GM12878 (cell line): ENCODE measurements around the gene GLG1. TPM values are rescaled to one million over a fixed set of nuclear protein-coding genes. Genes with fewer than 3 reads are reported as not detected.

Source experiments
- ATAC-seq: fragments of 200-7000 bp; cut with Tn5 transposase; 3 replicates; pipeline ENCODE4 v1.9.1; 2020; ENCODE audit warnings: mild to moderate bottlenecking, moderate library complexity
- BruUV-seq: library from RNA; stranded (reverse); fragments of 400-500 nt; replicated peaks from 2 replicates; lab custom pipeline; 2021; lab: Mats Ljungman, UMichigan
- CTCF ChIA-PET: fragments of 300-600 bp; sonication (Branson Sonifier 250); formaldehyde crosslinking; extraction: SDS; loops from one replicate; lab custom pipeline; 2021; ENCODE audit warnings: inconsistent platforms; lab: Yijun Ruan, JAX
- POLR2A ChIA-PET: fragments of 350-600 bp; formaldehyde crosslinking; extraction: SDS; loops from one replicate; lab custom pipeline; 2021; ENCODE audit warnings: inconsistent platforms; lab: Charles Lee
- RAD21 ChIA-PET: fragments of 300-600 bp; sonication (Branson Sonifier 250); formaldehyde crosslinking; loops from one replicate; lab custom pipeline; 2023; ENCODE audit warnings: antibody characterized with exemption; ENCODE audit not compliant: unreplicated experiment; lab: Charles Lee
- SMC1A ChIA-PET: fragments of 300-600 bp; sonication (Branson Sonifier 250); formaldehyde crosslinking; loops from one replicate; lab custom pipeline; 2023; ENCODE audit not compliant: unreplicated experiment, uncharacterized antibody; lab: Charles Lee
- DNase-seq: peaks from one replicate; pipeline ENCODE4 v3.0.0-alpha.2; 2011; ENCODE audit warnings: low read depth, low spot score
- FAIRE-seq: peaks from 3 replicates; lab custom pipeline; 2011; peaks lifted over from hg19 to GRCh38; lab: Jason Lieb, UNC
- H2AFZ ChIP-seq: 2 replicates; pipeline ENCODE4 v1.6.0; 2011; ENCODE audit warnings: low read depth, low read length, control low read depth; ENCODE audit not compliant: control insufficient read depth
- H3K27ac ChIP-seq: 2 replicates; pipeline ENCODE4 v1.5.1; 2011; ENCODE audit warnings: control low read depth; ENCODE audit not compliant: control insufficient read depth, insufficient read depth
- H3K27me3 ChIP-seq, 2 experiments: replicated peaks in 1 of 2; 2 replicates each; pipeline versions ENCODE4 v1.6.0 to v1.6.1; 2011; ENCODE audit warnings: low read length in 1 of 2; ENCODE audit not compliant: control insufficient read depth in 2 of 2, insufficient read depth in 2 of 2
- H3K36me3 ChIP-seq, 2 experiments: 2 replicates each; pipeline ENCODE4 v1.5.1; 2011; ENCODE audit warnings: low read length in 1 of 2; ENCODE audit not compliant: control insufficient read depth in 2 of 2, insufficient read depth in 2 of 2
- H3K4me1 ChIP-seq: 2 replicates; pipeline ENCODE4 v1.6.1; 2011; ENCODE audit warnings: mild to moderate bottlenecking, low read length, moderate library complexity, mixed read lengths; ENCODE audit not compliant: control insufficient read depth, insufficient read depth
- H3K4me2 ChIP-seq: 2 replicates; pipeline ENCODE4 v1.6.0; 2011; ENCODE audit warnings: control low read depth; ENCODE audit not compliant: control insufficient read depth, insufficient read depth
- H3K4me3 ChIP-seq: fragments of 200-600 bp; sonication (generic); 2 replicates; pipeline ENCODE4 v1.5.1; 2016
- H3K79me2 ChIP-seq: 2 replicates; pipeline ENCODE4 v1.6.0; 2011; ENCODE audit warnings: low read length; ENCODE audit not compliant: control insufficient read depth, insufficient read depth
- H3K9ac ChIP-seq: 2 replicates; pipeline ENCODE4 v1.8.0; 2011; ENCODE audit warnings: low read length, control low read depth, mixed read lengths; ENCODE audit not compliant: control insufficient read depth, insufficient read depth
- H3K9me3 ChIP-seq: replicated peaks from 3 replicates; pipeline ENCODE4 v1.5.1; 2011; ENCODE audit warnings: mild to moderate bottlenecking, low read length; ENCODE audit not compliant: control insufficient read depth, insufficient read depth
- H4K20me1 ChIP-seq: 2 replicates; pipeline ENCODE4 v1.6.0; 2011; ENCODE audit not compliant: control insufficient read depth, insufficient read depth
- BRCA1 ChIP-seq: IDR thresholded peaks from 2 replicates; pipeline ENCODE4 v1.6.1; 2011; ENCODE audit warnings: low read depth, low read length, improper control_type of control experiment
- CREB1 ChIP-seq: IDR thresholded peaks from 2 replicates; pipeline ENCODE4 v1.6.1; 2012; ENCODE audit warnings: low read depth, mild to moderate bottlenecking, inconsistent platforms
- IKZF2 ChIP-seq, 2 experiments: fragments of 450-650 bp; IDR thresholded peaks; 2 replicates each; pipeline ENCODE4 v1.6.1; 2017; ENCODE audit warnings: mild to moderate bottlenecking in 2 of 2, moderate library complexity in 2 of 2
- KDM1A ChIP-seq: fragments of 200-600 bp; sonication (generic); IDR thresholded peaks from 2 replicates; pipeline ENCODE4 v1.6.1; 2016; ENCODE audit warnings: borderline replicate concordance
- MTA2 ChIP-seq: fragments of 450-650 bp; IDR thresholded peaks from 2 replicates; pipeline ENCODE4 v1.6.1; 2016; ENCODE audit warnings: low read depth, mild to moderate bottlenecking, moderate library complexity
- NFIC ChIP-seq: IDR thresholded peaks from 2 replicates; pipeline ENCODE4 v1.6.1; 2012; ENCODE audit warnings: low read depth, mild to moderate bottlenecking, inconsistent platforms, low read length, moderate library complexity
- NR2C1 ChIP-seq: fragments of 450-650 bp; IDR thresholded peaks from 2 replicates; pipeline ENCODE4 v1.6.1; 2017; ENCODE audit warnings: antibody characterized with exemption, mild to moderate bottlenecking, moderate library complexity
- PAX5 ChIP-seq: IDR thresholded peaks from 2 replicates; pipeline ENCODE4 v1.6.1; 2011; ENCODE audit warnings: low read depth, low read length, borderline replicate concordance
- RBBP5 ChIP-seq: fragments of 200-600 bp; sonication (generic); conservative IDR thresholded peaks from 2 replicates; pipeline ENCODE4 v1.6.1; 2016
- RUNX3 ChIP-seq: IDR thresholded peaks from 2 replicates; pipeline ENCODE4 v1.6.1; 2012; ENCODE audit warnings: low read length, inconsistent platforms
- SMC3 ChIP-seq: IDR thresholded peaks from 2 replicates; pipeline ENCODE4 v1.6.1; 2011; ENCODE audit warnings: low read length, improper control_type of control experiment, borderline replicate concordance
- WGBS: methylation state at CpG from one replicate; pipeline ENCODE4 v1.1.6; 2016; ENCODE audit warnings: low lambda C conversion rate; ENCODE audit not compliant: insufficient replicate concordance, insufficient coverage; ENCODE audit errors: missing lambda C conversion rate; 5-methylcytosine and 5-hydroxymethylcytosine counted together
- in situ Hi-C: fragments of 300-500 bp; cut with MboI; formaldehyde crosslinking; loops from 9 replicates; pipeline ENCODE4 v1.14.3; 2018; ENCODE audit warnings: mixed read lengths
- intact Hi-C: fragments of 100-400 bp; cut with micrococcal nuclease; formaldehyde crosslinking; loops from one replicate; pipeline ENCODE4 v1.14.2; 2022; ENCODE audit not compliant: unreplicated experiment
- polyA plus RNA-seq, 11 experiments: library from polyadenylated mRNA; depleted of rRNA in 4 of 11; unstranded in 6 of 11; stranded (reverse) in 5 of 11; fragments of >200 nt; fragmentation: Nextera tagmentation in 4 of 11; fragmentation: Illumina TruSeq in 1 of 11; extraction: Ambion mirVana in 4 of 11; extraction: Trizol in 1 of 11; gene quantifications; 1 replicate in 1 of 11; 2 replicates in 10 of 11; pipeline versions ENCODE4 v1.2.1 to v1.2.3, GENCODE V29; 2011 to 2016; ENCODE audit warnings: inconsistent platforms in 2 of 11, missing spikeins in 2 of 11, low read depth in 1 of 11
- total RNA-seq, 4 experiments: library from RNA; depleted of rRNA in 3 of 4; stranded (reverse); fragments of >200 nt in 3 of 4; fragmentation: Illumina TruSeq in 1 of 4; extraction: Trizol in 1 of 4; gene quantifications; 2 replicates each; pipeline versions ENCODE4 v1.2.1 to v1.2.3, GENCODE V29; 2013 to 2021
- TF ChIP-seq, protein P1 (sequence below): fragments of 450-650 bp; IDR thresholded peaks from 2 replicates; pipeline ENCODE4 v1.6.1; 2017; ENCODE audit warnings: mild to moderate bottlenecking
- TF ChIP-seq, protein P2 (sequence below): fragments of 450-650 bp; IDR thresholded peaks from 2 replicates; pipeline ENCODE4 v1.6.1; 2017; ENCODE audit warnings: borderline replicate concordance

GLG1 gene
- total and polyA plus RNA-seq, 10 of the 15 experiments (the other 5 are each of a cell fraction or from before 2014, with no cell fraction given): 7.6 to 49.4 (median 28.2) TPM

DNA sequence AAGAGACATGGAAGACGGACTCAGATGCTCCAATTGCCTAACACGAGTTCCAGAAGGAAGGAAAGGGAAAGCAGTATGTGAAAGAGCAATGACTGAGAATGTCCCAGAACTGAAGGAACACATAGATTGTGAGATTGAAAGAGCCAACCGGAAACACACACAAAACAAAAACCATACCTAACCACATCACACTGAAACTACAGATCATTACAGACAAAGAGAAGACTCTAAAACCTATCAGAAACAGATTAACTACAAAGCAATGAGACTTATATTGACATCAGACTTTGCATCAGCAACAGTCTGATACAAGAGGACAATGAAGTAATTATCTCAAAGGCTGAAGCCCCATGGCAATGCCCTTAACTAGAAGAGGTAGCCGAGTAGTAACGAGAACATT, 140.0 kb downstream of the GLG1 start:
- Histone ChIP-seq H3K4me2 (0 out of 2 replicates have a peak overlapping the region, but pooled peaks have one; percentile 13), H3K36me3 (peaks cover 10 to 55% of the 10 kb centered on the region in 2 experiments; a peak in 3 of 4 replicates), H3K79me2 (no peaks in the 10 kb centered on the region), H3K9ac (no peak overlapping the region)
- RAD21 ChIA-PET: no interaction called here
- peak; percentile 92 for FAIRE-seq
- CTCF ChIA-PET: no interaction called here
- WGBS: 62% methylated on average over 5 of the region's 5 CpGs
- in situ Hi-C loops: no loop called here
- no peak for TF ChIP-seq PAX5
- TF ChIP-seq KDM1A: no peak
- peak; percentile 38; the same call in 1 of the 2 replicates for TF ChIP-seq NFIC
- TF ChIP-seq MTA2: no peak
- TF ChIP-seq RBBP5: no peak
- TF ChIP-seq NR2C1: no peak
- TF ChIP-seq, protein P1, sequence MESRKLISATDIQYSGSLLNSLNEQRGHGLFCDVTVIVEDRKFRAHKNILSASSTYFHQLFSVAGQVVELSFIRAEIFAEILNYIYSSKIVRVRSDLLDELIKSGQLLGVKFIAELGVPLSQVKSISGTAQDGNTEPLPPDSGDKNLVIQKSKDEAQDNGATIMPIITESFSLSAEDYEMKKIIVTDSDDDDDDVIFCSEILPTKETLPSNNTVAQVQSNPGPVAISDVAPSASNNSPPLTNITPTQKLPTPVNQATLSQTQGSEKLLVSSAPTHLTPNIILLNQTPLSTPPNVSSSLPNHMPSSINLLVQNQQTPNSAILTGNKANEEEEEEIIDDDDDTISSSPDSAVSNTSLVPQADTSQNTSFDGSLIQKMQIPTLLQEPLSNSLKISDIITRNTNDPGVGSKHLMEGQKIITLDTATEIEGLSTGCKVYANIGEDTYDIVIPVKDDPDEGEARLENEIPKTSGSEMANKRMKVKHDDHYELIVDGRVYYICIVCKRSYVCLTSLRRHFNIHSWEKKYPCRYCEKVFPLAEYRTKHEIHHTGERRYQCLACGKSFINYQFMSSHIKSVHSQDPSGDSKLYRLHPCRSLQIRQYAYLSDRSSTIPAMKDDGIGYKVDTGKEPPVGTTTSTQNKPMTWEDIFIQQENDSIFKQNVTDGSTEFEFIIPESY: no peak
- TF ChIP-seq SMC3: no peak
- TF ChIP-seq, protein P2, sequence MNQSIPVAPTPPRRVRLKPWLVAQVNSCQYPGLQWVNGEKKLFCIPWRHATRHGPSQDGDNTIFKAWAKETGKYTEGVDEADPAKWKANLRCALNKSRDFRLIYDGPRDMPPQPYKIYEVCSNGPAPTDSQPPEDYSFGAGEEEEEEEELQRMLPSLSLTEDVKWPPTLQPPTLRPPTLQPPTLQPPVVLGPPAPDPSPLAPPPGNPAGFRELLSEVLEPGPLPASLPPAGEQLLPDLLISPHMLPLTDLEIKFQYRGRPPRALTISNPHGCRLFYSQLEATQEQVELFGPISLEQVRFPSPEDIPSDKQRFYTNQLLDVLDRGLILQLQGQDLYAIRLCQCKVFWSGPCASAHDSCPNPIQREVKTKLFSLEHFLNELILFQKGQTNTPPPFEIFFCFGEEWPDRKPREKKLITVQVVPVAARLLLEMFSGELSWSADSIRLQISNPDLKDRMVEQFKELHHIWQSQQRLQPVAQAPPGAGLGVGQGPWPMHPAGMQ: no peak
- TF ChIP-seq BRCA1: no peak
- peak; percentile 82 for TF ChIP-seq RUNX3
- peak; percentile 25; the same call in 1 of the 2 replicates for TF ChIP-seq CREB1
- TF ChIP-seq IKZF2 (IDR thresholded peaks at IDR 0.05): peak; percentile 17 to 34; a peak in 2 of 4 replicates
- TF ChIP-seq, all 136 proteins: peak for 4
- Histone ChIP-seq H3K4me3 (no peak overlapping the region), H3K27ac (no peak overlapping the region), H3K27me3 (no peaks in the 10 kb centered on the region), H3K4me1 (peaks cover 19% of the 10 kb centered on the region), H2AFZ (no peak overlapping the region), H4K20me1 (no peaks in the 10 kb centered on the region; the same call in 1 of the 2 replicates), H3K9me3 (no peaks in the 10 kb centered on the region)
- POLR2A ChIA-PET: no interaction called here
- peak; percentile 78 for ATAC-seq
- BruUV-seq: no TSS peak
- intact Hi-C loops: no loop called here
- SMC1A ChIA-PET: interaction anchor here (0.8 kb wide), 1 partner anchor 9 kb away, joined by 3 read pairs; no protein-coding TSS in a partner anchor
- DNase-seq: no peak
